SH-SY5Y (cell line): ENCODE data around the gene PTPRK.

Experiments
- GATA2 ChIP-seq: IDR thresholded peaks from 2 replicates; pipeline ENCODE4 v1.6.1; 2011; ENCODE audit warnings: mild to moderate bottlenecking, low read depth, low read length
- GATA3 ChIP-seq: IDR thresholded peaks from 2 replicates; pipeline ENCODE4 v1.6.1; 2011; ENCODE audit warnings: low read depth, mild to moderate bottlenecking, low read length, moderate library complexity

- TF ChIP-seq GATA2 (no peak), GATA3 (no peak)
Measured at GRCh38 chr6:128351255-128351514, 169.2 kb downstream of the PTPRK start.
